DOHH2 (cell line): ENCODE measurements around the gene CCNL1.

Experiments
- H3F3A ChIP-seq: fragments of 200-600 bp; sonication (generic), shearing (Covaris generic); 2 replicates; pipeline ENCODE4 v1.6.0; 2016; ENCODE audit warnings: antibody characterized with exemption, mild to moderate bottlenecking; ENCODE audit not compliant: control insufficient read depth, insufficient read depth
- H3K27ac ChIP-seq: fragments of 200-600 bp; sonication (generic); 2 replicates; pipeline ENCODE4 v1.5.1; 2014; ENCODE audit warnings: low read depth, mild to moderate bottlenecking, low read length, moderate library complexity
- H3K27me3 ChIP-seq: fragments of 200-600 bp; sonication (generic); 2 replicates; pipeline ENCODE4 v1.6.1; 2014; ENCODE audit warnings: mild to moderate bottlenecking, low read length, mixed read lengths; ENCODE audit not compliant: control insufficient read depth
- H3K36me3 ChIP-seq: fragments of 200-600 bp; sonication (generic); 2 replicates; pipeline ENCODE4 v1.6.1; 2014; ENCODE audit warnings: mild to moderate bottlenecking, low read length, moderate library complexity, mixed read lengths; ENCODE audit not compliant: control insufficient read depth
- H3K4me1 ChIP-seq: fragments of 200-600 bp; sonication (generic); 2 replicates; pipeline ENCODE4 v1.6.1; 2014; ENCODE audit warnings: mild to moderate bottlenecking, low read length, mixed read lengths; ENCODE audit not compliant: control insufficient read depth
- H3K4me2 ChIP-seq: fragments of 200-600 bp; sonication (generic); 2 replicates; pipeline ENCODE4 v1.6.0; 2014; ENCODE audit warnings: mild to moderate bottlenecking, low read length, moderate library complexity
- H3K4me3 ChIP-seq: fragments of 200-600 bp; sonication (generic); 2 replicates; pipeline ENCODE4 v1.5.1; 2014; ENCODE audit warnings: mild to moderate bottlenecking, low read length, mixed read lengths
- H3K79me2 ChIP-seq: fragments of 200-600 bp; sonication (generic); 2 replicates; pipeline ENCODE4 v1.6.1; 2014; ENCODE audit warnings: mild to moderate bottlenecking, low read length, mixed read lengths; ENCODE audit not compliant: control insufficient read depth
- H3K9me2 ChIP-seq: fragments of 200-600 bp; sonication (generic); replicated peaks from 2 replicates; pipeline ENCODE4 v1.6.1; 2014; ENCODE audit warnings: mild to moderate bottlenecking, low read length, mixed read lengths; ENCODE audit not compliant: control insufficient read depth
- H3K9me3 ChIP-seq: fragments of 200-600 bp; sonication (generic); 2 replicates; pipeline ENCODE4 v1.6.1; 2014; ENCODE audit warnings: antibody characterized with exemption, low read length, mixed read lengths; ENCODE audit not compliant: control insufficient read depth, insufficient read depth
- H4K20me1 ChIP-seq: fragments of 200-600 bp; sonication (generic); 2 replicates; pipeline ENCODE4 v1.6.0; 2014; ENCODE audit warnings: low read depth, mild to moderate bottlenecking, antibody characterized with exemption, low read length, moderate library complexity; ENCODE audit not compliant: control insufficient read depth, insufficient read depth
- EZH2phosphoT487 ChIP-seq: fragments of 200-600 bp; sonication (generic); IDR thresholded peaks from 2 replicates; pipeline ENCODE4 v1.6.1; 2017; ENCODE audit warnings: borderline replicate concordance, mild to moderate bottlenecking, antibody characterized with exemption, low read length, moderate library complexity, mixed read lengths
- TF ChIP-seq, protein P1 (sequence below): fragments of 200-600 bp; sonication (generic); IDR thresholded peaks from one replicate; pipeline ENCODE4 v1.5.1; 2014; ENCODE audit warnings: antibody characterized with exemption, mild to moderate bottlenecking, low read depth, low read length; ENCODE audit not compliant: poor library complexity, severe bottlenecking

The CCNL1 gene

DNA sequence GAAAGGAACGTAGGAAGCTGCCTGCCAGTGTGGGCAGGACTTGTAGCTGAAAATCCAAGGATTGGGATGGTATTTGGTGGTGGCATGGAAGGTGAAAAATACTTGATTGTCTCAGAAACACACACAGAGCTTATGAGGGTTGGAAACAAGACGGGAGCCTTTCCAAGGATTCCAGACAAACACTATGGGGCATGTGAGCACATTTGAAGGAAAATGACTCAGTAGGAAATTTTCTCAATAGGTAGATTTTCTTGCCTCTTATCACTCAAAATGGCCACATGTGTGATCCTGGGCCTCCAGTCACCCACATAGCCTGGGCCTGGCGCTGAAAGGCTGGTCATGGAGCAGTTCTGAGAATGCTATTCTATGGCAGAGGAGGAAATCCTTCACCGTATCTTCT is 47.4 kb downstream of the CCNL1 start:
- no peaks in the 10 kb centered on the region for H3K4me1 ChIP-seq
- H3K27ac ChIP-seq, result no peak overlapping the region
- no peaks in the 10 kb centered on the region for H3F3A ChIP-seq
- H3K4me2 ChIP-seq, result no peak overlapping the region
- H4K20me1 ChIP-seq, result no peaks in the 10 kb centered on the region
- no peaks in the 10 kb centered on the region for H3K36me3 ChIP-seq
- H3K9me2 ChIP-seq, result no peaks in the 10 kb centered on the region
- no peaks in the 10 kb centered on the region for H3K79me2 ChIP-seq
- H3K4me3 ChIP-seq, result no peak overlapping the region
- TF ChIP-seq, protein P1, sequence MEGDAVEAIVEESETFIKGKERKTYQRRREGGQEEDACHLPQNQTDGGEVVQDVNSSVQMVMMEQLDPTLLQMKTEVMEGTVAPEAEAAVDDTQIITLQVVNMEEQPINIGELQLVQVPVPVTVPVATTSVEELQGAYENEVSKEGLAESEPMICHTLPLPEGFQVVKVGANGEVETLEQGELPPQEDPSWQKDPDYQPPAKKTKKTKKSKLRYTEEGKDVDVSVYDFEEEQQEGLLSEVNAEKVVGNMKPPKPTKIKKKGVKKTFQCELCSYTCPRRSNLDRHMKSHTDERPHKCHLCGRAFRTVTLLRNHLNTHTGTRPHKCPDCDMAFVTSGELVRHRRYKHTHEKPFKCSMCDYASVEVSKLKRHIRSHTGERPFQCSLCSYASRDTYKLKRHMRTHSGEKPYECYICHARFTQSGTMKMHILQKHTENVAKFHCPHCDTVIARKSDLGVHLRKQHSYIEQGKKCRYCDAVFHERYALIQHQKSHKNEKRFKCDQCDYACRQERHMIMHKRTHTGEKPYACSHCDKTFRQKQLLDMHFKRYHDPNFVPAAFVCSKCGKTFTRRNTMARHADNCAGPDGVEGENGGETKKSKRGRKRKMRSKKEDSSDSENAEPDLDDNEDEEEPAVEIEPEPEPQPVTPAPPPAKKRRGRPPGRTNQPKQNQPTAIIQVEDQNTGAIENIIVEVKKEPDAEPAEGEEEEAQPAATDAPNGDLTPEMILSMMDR, result no peak
- TF ChIP-seq EZH2phosphoT487, result no peak
- no peaks in the 10 kb centered on the region for H3K27me3 ChIP-seq
- no peaks in the 10 kb centered on the region for H3K9me3 ChIP-seq

DNA sequence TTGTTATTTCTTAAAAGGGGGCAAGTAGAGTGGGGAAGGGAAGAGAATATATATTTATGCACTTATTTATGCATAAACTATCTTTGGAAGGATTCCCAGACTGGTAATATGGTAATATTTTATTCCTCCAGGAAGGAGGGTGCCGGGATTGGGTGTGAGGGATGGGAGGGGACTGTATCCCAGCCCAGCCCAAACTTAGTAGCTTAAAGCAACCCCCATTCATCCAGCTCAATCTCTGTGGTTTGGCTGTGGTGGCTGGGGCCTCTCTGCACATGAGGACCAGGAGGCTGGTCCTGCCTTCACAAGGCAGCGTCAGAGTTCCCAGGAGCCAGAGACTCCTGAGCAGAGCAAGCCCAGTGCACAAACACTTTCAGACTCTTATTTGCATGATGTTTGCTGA is 48.4 kb downstream of the CCNL1 start:
- no peaks in the 10 kb centered on the region for H3K36me3 ChIP-seq
- H3K9me3 ChIP-seq, result no peaks in the 10 kb centered on the region
- H3K79me2 ChIP-seq, result no peaks in the 10 kb centered on the region
- H3K4me3 ChIP-seq, result no peak overlapping the region
- no peaks in the 10 kb centered on the region for H3K27me3 ChIP-seq
- no peaks in the 10 kb centered on the region for H3F3A ChIP-seq
- no peak overlapping the region for H3K4me2 ChIP-seq
- no peaks in the 10 kb centered on the region for H4K20me1 ChIP-seq
- H3K27ac ChIP-seq, result no peak overlapping the region
- no peaks in the 10 kb centered on the region for H3K9me2 ChIP-seq
- TF ChIP-seq EZH2phosphoT487, result no peak
- TF ChIP-seq, protein P1, result no peak
- H3K4me1 ChIP-seq, result 0 out of 2 replicates have a peak, but pooled peaks cover 4% of the 10 kb centered on the region

DNA sequence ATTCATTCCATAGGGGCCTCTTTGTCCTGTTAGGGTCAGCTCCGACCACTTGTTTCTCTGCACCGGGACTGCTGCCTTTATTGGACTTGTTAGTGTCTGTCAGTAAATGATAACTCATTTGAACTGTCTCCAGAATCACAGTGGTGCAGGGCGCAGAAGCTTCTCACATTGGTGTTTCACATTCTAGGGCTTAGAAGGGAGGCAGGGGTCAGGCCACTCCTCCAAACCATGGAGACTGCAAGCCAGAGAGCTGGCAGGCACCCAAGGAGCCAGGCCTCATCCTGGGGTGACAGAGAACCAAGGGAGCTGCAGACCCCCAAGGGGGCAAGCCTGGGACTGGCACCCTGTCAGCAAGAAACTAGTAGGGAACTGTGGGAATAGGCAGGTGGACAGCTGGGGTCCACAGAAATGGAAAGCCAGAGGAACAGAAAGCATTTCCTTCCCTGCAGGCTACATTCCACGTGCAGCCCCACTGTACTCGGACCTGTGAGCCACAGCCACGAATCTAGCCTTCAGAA is 49.1 kb downstream of the CCNL1 start:
- no peak overlapping the region for H3K27ac ChIP-seq
- no peaks in the 10 kb centered on the region for H3K27me3 ChIP-seq
- no peaks in the 10 kb centered on the region for H3F3A ChIP-seq
- H3K4me3 ChIP-seq, result no peak overlapping the region
- H3K9me3 ChIP-seq, result no peaks in the 10 kb centered on the region
- TF ChIP-seq, protein P1, result no peak
- TF ChIP-seq EZH2phosphoT487, result no peak
- no peaks in the 10 kb centered on the region for H3K36me3 ChIP-seq
- H4K20me1 ChIP-seq, result no peaks in the 10 kb centered on the region
- H3K79me2 ChIP-seq, result no peaks in the 10 kb centered on the region
- no peak overlapping the region for H3K4me2 ChIP-seq
- peaks cover 10% of the 10 kb centered on the region for H3K4me1 ChIP-seq
- H3K9me2 ChIP-seq, result no peaks in the 10 kb centered on the region
